GM06990 (cell line): ENCODE data around the gene PIGU.

Source experiments
- DNase-seq: peaks from one replicate; pipeline ENCODE4 v3.0.0-alpha.2; 2011; ENCODE audit not compliant: insufficient read length; ENCODE audit errors: extremely low read depth
- H3K27me3 ChIP-seq: replicated peaks from 2 replicates; pipeline ENCODE4 v1.6.0; 2011; ENCODE audit warnings: low read length; ENCODE audit not compliant: control insufficient read depth, insufficient read depth
- H3K36me3 ChIP-seq: 2 replicates; pipeline ENCODE4 v1.5.1; 2011; ENCODE audit warnings: low read length; ENCODE audit not compliant: control insufficient read depth, insufficient read depth
- H3K4me3 ChIP-seq: replicated peaks from 2 replicates; pipeline ENCODE4 v1.5.1; 2011; ENCODE audit warnings: low read depth, mild to moderate bottlenecking, control low read depth, low read length
- TF ChIP-seq, protein P1 (sequence below): IDR thresholded peaks from 2 replicates; pipeline ENCODE4 v1.5.1; 2011; ENCODE audit warnings: low read length, control low read depth, mild to moderate bottlenecking, inconsistent platforms; ENCODE audit not compliant: insufficient read depth, poor library complexity, severe bottlenecking

The PIGU gene

GRCh38 chr20:34634392-34634791 is 42.5 kb downstream of the PIGU start:
- TF ChIP-seq, protein P1, sequence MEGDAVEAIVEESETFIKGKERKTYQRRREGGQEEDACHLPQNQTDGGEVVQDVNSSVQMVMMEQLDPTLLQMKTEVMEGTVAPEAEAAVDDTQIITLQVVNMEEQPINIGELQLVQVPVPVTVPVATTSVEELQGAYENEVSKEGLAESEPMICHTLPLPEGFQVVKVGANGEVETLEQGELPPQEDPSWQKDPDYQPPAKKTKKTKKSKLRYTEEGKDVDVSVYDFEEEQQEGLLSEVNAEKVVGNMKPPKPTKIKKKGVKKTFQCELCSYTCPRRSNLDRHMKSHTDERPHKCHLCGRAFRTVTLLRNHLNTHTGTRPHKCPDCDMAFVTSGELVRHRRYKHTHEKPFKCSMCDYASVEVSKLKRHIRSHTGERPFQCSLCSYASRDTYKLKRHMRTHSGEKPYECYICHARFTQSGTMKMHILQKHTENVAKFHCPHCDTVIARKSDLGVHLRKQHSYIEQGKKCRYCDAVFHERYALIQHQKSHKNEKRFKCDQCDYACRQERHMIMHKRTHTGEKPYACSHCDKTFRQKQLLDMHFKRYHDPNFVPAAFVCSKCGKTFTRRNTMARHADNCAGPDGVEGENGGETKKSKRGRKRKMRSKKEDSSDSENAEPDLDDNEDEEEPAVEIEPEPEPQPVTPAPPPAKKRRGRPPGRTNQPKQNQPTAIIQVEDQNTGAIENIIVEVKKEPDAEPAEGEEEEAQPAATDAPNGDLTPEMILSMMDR, result no peak
- no peak for DNase-seq
- no peaks in the 10 kb centered on the region for H3K27me3 ChIP-seq
- H3K4me3 ChIP-seq, result no peak overlapping the region
- no peaks in the 10 kb centered on the region; the same call in none of the 2 replicates for H3K36me3 ChIP-seq

DNA sequence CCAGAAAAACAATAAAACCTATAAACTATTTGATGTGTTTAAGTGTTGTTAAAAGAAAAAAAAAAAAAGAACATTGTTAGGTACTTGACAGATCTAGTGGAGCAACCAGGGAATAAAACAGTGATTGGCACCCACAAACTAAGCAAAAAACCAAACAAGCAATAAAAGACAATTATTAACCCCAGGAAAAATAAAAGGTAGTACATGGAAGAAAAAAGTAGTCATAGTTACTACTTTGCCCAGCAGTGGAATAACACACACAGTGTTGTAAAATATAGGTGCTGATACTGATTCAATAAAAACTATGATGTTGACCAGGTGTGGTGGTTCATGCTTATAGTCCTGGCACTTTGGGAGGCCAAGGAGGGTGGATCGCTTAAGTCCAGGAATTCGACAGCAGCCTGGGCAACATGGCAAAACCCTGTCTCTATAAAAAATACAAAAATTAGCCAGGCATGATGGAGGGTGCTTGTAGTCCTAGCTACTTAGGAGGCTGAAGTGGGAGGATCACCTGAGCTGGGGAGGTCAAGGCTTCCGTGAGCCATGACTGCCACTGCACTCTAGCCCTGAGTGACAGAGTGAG is 43.9 kb downstream of the PIGU start:
- TF ChIP-seq, protein P1, result no peak
- no peaks in the 10 kb centered on the region; the same call in none of the 2 replicates for H3K36me3 ChIP-seq
- H3K4me3 ChIP-seq, result no peak overlapping the region
- no peak for DNase-seq
- no peaks in the 10 kb centered on the region for H3K27me3 ChIP-seq

DNA sequence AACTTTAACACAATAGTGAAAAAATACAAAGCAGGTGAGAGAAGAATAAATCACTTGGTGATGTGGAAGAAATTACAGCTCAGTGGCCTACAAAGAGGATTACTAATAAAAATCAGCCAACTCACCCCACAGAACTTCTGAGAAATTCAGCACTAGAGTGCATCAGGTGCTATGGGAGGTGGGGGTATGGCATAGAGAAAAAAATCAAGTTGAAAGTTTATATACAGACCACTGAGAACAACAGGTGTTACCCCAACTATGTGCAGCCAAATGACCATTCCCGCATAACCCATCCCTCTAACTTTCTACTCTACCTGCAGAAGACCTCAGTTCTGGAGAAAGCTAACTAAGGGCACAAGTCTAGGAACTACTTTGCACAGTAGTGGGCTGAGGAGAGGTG is 47.0 kb downstream of the PIGU start:
- H3K36me3 ChIP-seq, result no peaks in the 10 kb centered on the region; the same call in none of the 2 replicates
- no peak overlapping the region for H3K4me3 ChIP-seq
- TF ChIP-seq, protein P1, result no peak
- no peak for DNase-seq
- no peaks in the 10 kb centered on the region for H3K27me3 ChIP-seq

- DNase-seq, result no peak
- no peaks in the 10 kb centered on the region; the same call in 1 of the 2 replicates for H3K36me3 ChIP-seq
- TF ChIP-seq, protein P1, result no peak
- no peaks in the 10 kb centered on the region for H3K27me3 ChIP-seq
- no peak overlapping the region for H3K4me3 ChIP-seq
Measured at GRCh38 chr20:34629342-34629741, 47.5 kb downstream of the PIGU start.

DNA sequence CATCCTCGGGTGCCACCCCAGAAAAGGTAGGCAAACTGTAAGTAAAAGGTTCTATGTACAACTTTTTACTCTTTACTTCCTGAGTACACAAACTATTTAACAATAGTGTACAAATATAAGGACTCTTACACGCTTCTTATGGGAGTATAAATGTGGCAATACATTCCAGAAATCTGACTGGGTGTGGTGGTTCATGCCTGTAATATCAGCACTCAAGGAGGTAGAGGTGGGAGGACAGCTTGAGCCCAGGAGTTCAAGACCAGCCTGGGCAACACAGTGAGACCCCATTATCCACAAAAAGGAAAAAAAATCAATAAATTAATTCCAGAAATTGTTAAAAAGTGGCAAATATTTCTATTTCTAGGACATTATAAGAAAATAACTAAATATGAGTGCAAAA is 48.9 kb downstream of the PIGU start:
- H3K27me3 ChIP-seq, result no peaks in the 10 kb centered on the region
- no peaks in the 10 kb centered on the region; the same call in 1 of the 2 replicates for H3K36me3 ChIP-seq
- H3K4me3 ChIP-seq, result no peak overlapping the region
- TF ChIP-seq, protein P1, result no peak
- DNase-seq, result no peak

GRCh38 chr20:34627458-34627857 is 49.4 kb downstream of the PIGU start:
- TF ChIP-seq, protein P1, result no peak
- no peak for DNase-seq
- Histone ChIP-seq H3K27me3 (no peaks in the 10 kb centered on the region), H3K36me3 (no peaks in the 10 kb centered on the region; the same call in 1 of the 2 replicates), H3K4me3 (no peak overlapping the region)
